Measurements from ENCODE around the gene OSMR.

Gene OSMR

DNA sequence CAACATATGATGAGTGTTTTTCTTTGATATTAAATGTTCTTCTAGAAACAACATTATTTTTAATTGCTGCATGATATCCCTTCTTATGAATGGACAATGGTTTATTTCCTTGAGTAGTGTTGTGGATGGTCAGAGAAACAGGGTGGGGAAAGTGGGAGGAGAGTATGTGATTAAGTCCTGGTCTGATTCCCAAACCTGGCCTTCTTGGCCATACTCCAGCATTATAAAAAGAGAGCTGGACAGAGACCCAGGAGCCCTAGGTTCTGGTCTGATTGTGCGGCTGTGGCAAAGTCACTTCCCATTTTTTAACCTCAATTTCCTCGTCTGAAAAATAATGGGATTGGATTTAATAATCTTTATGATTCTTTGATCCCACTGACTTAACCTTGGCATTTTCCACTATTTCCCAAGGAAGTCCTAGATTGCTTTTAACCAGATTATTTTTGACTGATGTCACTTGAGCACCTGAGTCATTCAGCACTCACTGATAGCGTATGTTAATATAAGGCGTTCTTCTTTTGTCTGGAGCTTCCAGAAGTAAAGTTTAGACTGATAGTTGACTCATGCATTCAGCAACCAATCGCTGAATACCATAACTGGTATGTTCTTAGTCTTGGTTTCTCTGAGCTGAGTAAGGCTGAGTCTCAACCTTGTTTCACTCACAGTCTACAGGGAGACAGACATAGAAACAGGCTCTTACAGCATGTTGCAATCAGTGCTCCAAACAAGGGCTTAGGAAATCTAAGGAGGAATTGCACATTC lies 26.2 kb downstream of the OSMR start:
- Histone ChIP-seq H3K9me3 (ENCODE audit: control insufficient read depth, insufficient read depth, low read length) (no peaks in the 10 kb centered on the region), H3K4me1 (ENCODE audit: insufficient read depth, low read length) (peaks cover 10% of the 10 kb centered on the region), H3K9ac (ENCODE audit: low read depth, low read length) (no peak overlapping the region), H3K36me3 (ENCODE audit: insufficient read depth, low read length) (no peaks in the 10 kb centered on the region)

DNA sequence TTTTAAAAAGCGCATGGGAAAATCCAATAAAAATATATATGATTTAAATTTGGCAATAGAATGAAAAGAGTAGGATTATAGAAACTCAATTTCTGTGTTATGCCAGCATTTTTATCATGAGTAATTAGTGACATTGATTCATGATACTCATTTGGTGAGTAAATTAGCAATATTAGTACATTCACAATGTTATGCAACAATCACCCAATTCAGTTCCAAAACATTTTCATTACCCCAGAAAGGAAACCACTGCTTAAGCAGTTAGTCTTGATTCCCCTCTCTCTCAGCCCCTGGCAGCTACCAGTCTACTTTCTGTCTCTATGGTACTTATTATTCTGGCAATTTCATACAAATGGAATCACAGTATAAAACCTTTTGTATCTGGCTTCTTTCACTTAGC lies 27.0 kb downstream of the OSMR start:
- Histone ChIP-seq H3K4me1 (ENCODE audit: insufficient read depth, low read length) (peaks cover 10% of the 10 kb centered on the region), H3K36me3 (ENCODE audit: insufficient read depth, low read length) (no peaks in the 10 kb centered on the region), H3K9me3 (ENCODE audit: control insufficient read depth, insufficient read depth, low read length) (no peaks in the 10 kb centered on the region), H3K9ac (ENCODE audit: low read depth, low read length) (no peak overlapping the region)

DNA sequence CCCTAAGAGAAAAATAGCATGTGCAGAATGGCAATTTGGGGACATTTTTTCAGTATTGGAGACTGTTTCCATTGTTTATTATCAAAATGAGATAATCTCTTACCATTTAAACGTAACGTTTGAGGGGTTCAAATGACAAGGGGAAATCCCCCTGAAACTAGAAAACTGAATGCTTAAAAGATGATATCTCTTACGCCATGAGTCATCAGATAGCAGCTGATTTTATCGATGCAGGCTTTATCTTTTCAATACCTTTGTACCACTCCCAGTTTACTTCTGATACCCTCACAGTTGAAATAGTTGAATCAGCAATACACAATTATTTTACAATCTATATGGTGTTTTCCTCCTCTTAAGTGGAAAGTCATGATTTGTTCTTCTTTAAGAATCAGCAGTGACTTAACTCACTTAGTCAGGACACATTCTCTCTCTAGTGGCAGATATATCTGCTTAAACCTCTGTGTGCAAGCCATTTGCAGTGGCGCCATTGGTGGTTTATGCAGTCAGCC lies 29.2 kb downstream of the OSMR start:
- Histone ChIP-seq H3K36me3 (ENCODE audit: insufficient read depth, low read length) (no peaks in the 10 kb centered on the region), H3K9me3 (ENCODE audit: control insufficient read depth, insufficient read depth, low read length) (no peaks in the 10 kb centered on the region), H3K4me1 (ENCODE audit: insufficient read depth, low read length) (peaks cover 10% of the 10 kb centered on the region), H3K9ac (ENCODE audit: low read depth, low read length) (no peak overlapping the region)

DNA sequence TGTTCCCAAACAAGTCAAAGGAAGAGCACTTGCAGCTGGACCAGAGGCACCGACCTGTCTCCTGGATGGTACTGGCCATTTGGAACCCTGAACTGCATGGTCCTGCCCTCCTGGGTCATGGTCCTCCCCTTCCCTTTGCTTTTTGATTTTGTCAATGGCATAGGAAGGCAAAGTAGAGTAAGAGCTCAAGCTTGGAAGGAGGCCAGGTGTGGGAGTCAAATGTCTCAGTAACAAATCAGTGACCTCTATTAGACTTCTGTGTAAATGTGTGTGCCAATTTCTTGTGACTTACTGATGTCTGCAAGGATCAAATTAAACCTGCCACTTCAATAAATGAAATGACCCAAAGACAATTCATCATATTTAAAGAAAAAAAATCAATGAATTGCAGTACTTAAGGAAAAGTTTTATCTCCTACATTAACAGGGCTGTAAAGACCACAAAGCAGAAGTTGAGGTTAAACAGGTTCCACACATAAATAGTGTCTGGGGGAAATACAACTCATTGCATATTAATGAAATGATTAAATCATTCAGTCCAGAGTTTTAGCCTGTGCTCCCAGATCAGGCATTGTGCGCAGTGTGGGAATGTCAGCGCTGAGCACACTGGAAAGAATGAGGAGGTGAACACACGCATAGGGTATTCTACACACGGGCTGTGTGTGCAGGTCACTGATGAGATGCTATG lies 32.7 kb downstream of the OSMR start:
- H3K36me3 ChIP-seq (ENCODE audit: insufficient read depth, low read length): no peaks in the 10 kb centered on the region
- H3K4me1 ChIP-seq (ENCODE audit: insufficient read depth, low read length): no peaks in the 10 kb centered on the region
- no peak overlapping the region for H3K9ac ChIP-seq (ENCODE audit: low read depth, low read length)
- no peaks in the 10 kb centered on the region for H3K9me3 ChIP-seq (ENCODE audit: control insufficient read depth, insufficient read depth, low read length)

DNA sequence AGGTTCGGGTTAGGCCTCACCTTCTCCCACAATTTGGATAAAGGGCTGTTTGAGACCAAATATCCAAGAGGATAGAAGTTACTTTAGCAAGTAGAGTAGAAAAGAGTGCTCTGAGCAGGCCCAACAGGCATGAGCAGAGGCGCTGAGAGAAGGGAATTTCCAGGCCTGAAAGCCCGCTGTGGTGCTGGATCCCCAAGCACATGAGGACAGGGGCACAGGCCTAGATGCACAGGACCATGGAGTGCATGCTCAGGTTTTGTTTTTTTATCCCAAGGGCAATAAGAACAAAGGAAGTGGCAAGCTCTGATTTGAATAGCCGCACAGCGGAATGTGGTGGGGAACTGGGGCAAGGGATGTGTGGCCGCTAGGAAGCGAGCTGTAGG lies 33.3 kb downstream of the OSMR start:
- H3K4me1 ChIP-seq (ENCODE audit: insufficient read depth, low read length): no peaks in the 10 kb centered on the region
- H3K36me3 ChIP-seq (ENCODE audit: insufficient read depth, low read length): no peaks in the 10 kb centered on the region
- no peak overlapping the region for H3K9ac ChIP-seq (ENCODE audit: low read depth, low read length)
- H3K9me3 ChIP-seq (ENCODE audit: control insufficient read depth, insufficient read depth, low read length): no peaks in the 10 kb centered on the region

DNA sequence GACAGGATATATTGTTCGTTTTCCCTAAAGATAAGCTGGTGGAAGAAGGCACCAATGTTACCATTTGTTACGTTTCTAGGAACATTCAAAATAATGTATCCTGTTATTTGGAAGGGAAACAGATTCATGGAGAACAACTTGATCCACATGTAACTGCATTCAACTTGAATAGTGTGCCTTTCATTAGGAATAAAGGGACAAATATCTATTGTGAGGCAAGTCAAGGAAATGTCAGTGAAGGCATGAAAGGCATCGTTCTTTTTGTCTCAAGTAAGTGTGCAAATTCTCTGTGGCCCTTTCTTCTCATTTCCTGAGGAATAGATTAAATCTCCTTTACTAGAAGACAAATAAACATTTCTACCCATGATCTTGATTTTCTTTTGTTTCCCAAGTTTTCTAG lies 38.0 kb downstream of the OSMR start:
- Histone ChIP-seq H3K36me3 (ENCODE audit: insufficient read depth, low read length) (no peaks in the 10 kb centered on the region), H3K9ac (ENCODE audit: low read depth, low read length) (no peak overlapping the region), H3K9me3 (ENCODE audit: control insufficient read depth, insufficient read depth, low read length) (no peaks in the 10 kb centered on the region), H3K4me1 (ENCODE audit: insufficient read depth, low read length) (no peaks in the 10 kb centered on the region)

DNA sequence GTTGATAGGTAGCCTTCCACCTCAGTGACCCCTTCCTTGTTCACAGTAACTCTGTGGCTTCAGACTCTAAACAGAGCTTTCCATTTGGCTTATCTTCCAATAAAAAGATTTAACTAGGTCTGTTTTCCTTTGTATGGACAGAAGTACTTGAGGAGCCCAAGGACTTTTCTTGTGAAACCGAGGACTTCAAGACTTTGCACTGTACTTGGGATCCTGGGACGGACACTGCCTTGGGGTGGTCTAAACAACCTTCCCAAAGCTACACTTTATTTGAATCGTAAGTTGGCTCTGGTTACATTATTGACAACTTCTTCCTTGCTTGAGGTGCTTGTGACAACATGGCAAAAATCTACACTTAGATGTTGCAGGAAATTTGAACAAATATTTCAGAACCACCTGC lies 39.4 kb downstream of the OSMR start:
- Histone ChIP-seq H3K9ac (ENCODE audit: low read depth, low read length) (no peak overlapping the region), H3K4me1 (ENCODE audit: insufficient read depth, low read length) (no peaks in the 10 kb centered on the region), H3K36me3 (ENCODE audit: insufficient read depth, low read length) (no peaks in the 10 kb centered on the region), H3K9me3 (ENCODE audit: control insufficient read depth, insufficient read depth, low read length) (no peaks in the 10 kb centered on the region)

DNA sequence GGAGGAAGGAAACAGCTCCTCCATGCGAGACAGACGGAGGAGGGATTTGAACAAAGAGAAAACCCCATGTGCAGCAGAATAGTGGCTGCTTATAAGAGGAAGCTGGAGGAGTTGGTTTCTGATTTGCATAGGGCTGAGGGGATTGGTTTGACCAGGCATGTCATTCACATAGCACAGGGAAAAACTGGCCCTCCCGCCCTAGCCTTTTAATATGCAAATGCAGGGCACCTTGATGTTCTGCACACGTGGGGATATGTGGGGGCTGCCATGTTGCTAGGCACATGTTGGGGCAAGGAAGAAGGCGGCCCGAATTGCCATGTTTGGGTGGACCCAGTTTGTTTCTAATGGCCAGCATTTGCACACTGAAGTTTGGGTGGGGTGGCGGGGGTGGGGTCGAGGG lies 42.2 kb downstream of the OSMR start:
- H3K9me3 ChIP-seq (ENCODE audit: control insufficient read depth, insufficient read depth, low read length): no peaks in the 10 kb centered on the region
- no peak overlapping the region for H3K9ac ChIP-seq (ENCODE audit: low read depth, low read length)
- H3K36me3 ChIP-seq (ENCODE audit: insufficient read depth, low read length): no peaks in the 10 kb centered on the region
- H3K4me1 ChIP-seq (ENCODE audit: insufficient read depth, low read length): no peaks in the 10 kb centered on the region

DNA sequence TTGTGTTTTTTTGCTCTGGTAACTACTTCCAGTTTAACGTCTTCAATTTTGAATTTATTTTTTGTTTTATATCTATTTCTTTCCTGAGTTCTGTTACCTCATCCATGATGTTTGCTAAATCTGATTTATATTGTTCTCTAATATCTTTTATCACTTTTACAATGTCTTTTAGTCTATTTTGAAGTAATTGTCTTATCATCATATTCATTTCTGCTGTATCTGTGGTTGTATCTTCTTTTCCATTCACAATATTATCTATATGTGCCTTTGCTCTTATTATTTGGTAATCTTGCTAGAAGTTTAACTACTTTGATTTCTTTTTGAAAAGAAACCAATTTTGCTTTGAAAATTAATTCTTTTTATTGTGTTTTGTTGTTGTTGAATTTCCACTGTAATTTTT lies 43.6 kb downstream of the OSMR start:
- H3K9ac ChIP-seq (ENCODE audit: low read depth, low read length): no peak overlapping the region
- no peaks in the 10 kb centered on the region for H3K36me3 ChIP-seq (ENCODE audit: insufficient read depth, low read length)

DNA sequence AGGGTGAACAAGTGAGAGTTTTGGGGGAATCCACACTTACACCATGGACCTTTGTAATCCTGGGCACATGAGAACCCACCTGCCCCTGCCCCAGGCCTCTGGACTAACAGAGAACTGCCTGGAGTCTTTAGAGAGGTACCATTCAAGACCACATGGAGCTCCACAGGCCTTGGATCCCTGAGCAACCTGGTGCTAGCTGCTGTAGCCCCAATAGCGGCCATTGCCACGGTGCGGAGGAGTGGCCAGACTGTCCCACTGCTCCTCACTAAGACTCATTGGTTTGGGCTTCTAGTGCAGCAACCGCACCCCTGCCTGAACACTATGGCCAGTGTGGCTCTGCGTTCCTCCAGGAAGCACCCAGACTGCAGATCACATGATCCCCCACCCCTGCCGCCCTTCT lies 45.8 kb downstream of the OSMR start:
- H3K9ac ChIP-seq (ENCODE audit: low read depth, low read length): no peak overlapping the region
- no peaks in the 10 kb centered on the region for H3K36me3 ChIP-seq (ENCODE audit: insufficient read depth, low read length)
- no peaks in the 10 kb centered on the region for H3K4me1 ChIP-seq (ENCODE audit: insufficient read depth, low read length)
- no peaks in the 10 kb centered on the region; the same call in 1 of the 2 replicates for H3K9me3 ChIP-seq (ENCODE audit: control insufficient read depth, insufficient read depth, low read length)

More for the DNA sequence above, 43.6 kb downstream of the OSMR start:
- no peaks in the 10 kb centered on the region for H3K4me1 ChIP-seq (ENCODE audit: insufficient read depth, low read length)
- H3K9me3 ChIP-seq (ENCODE audit: control insufficient read depth, insufficient read depth, low read length): no peaks in the 10 kb centered on the region; the same call in 1 of the 2 replicates

DNA sequence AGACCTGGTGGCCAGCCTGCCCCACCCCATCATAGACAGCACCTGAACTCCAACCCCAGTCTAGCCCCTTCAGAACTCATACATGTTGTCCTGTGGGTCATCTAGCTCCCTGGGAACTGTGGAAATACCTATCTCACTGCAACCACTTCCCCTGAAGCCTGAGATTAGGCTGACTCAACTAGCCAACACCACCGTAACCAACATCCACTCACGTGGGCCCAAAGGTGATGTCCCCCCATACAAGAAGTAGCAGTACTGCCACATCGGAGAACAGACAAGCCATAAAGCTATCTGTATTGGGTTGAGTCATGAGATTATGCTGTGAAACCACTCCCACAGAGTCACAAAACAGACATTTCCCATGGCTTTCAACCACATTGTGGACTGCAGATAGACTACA lies 46.6 kb downstream of the OSMR start:
- Histone ChIP-seq H3K9ac (ENCODE audit: low read depth, low read length) (no peak overlapping the region), H3K4me1 (ENCODE audit: insufficient read depth, low read length) (no peaks in the 10 kb centered on the region)

DNA sequence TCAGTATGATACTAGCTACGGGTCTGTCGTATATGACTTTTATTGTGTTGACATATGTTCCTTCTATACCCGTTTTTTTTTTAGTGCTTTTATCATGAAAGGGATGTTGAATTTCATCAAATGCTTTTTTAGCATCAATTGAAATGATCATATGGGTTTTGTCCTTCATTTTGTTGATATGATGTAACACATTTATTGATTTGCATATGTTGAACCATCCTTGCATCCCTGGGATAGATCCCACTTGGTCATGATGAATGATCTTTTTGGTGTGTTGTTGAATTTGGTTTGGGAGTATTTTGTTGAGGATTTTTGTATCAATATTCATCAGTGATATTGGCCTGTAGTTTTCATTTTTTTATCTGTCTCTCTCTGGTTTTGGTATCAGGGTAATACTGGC lies 50.9 kb downstream of the OSMR start:
- Histone ChIP-seq H3K9ac (ENCODE audit: low read depth, low read length) (no peak overlapping the region), H3K36me3 (ENCODE audit: insufficient read depth, low read length) (no peaks in the 10 kb centered on the region), H3K4me1 (ENCODE audit: insufficient read depth, low read length) (no peaks in the 10 kb centered on the region), H3K9me3 (ENCODE audit: control insufficient read depth, insufficient read depth, low read length) (no peaks in the 10 kb centered on the region; the same call in 1 of the 2 replicates)

More for the DNA sequence above, 46.6 kb downstream of the OSMR start:
- Histone ChIP-seq H3K36me3 (ENCODE audit: insufficient read depth, low read length) (no peaks in the 10 kb centered on the region), H3K9me3 (ENCODE audit: control insufficient read depth, insufficient read depth, low read length) (no peaks in the 10 kb centered on the region; the same call in 1 of the 2 replicates)

DNA sequence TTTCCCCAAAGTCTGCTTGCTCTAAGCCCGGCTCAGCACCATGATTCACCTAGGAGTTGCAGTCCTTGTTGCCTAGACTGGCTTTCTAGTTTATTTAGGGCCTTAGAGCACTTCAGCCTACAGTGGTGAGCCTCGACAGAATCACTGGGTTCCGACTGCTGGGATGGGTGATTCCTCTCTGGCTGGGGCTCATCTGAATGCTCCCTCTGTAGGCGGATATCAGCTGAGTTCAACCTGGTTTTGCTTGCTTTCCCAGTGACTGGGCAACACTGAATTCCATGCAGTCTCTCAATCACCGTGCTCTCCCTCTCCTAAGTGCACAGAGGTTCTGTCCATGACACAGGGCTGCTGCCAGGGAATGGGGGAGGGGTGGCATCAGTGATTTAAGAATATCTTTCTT lies 54.1 kb downstream of the OSMR start:
- H3K4me1 ChIP-seq (ENCODE audit: insufficient read depth, low read length): no peaks in the 10 kb centered on the region
- no peaks in the 10 kb centered on the region for H3K36me3 ChIP-seq (ENCODE audit: insufficient read depth, low read length)
- no peaks in the 10 kb centered on the region; the same call in none of the 2 replicates for H3K9me3 ChIP-seq (ENCODE audit: control insufficient read depth, insufficient read depth, low read length)
- no peak overlapping the region for H3K9ac ChIP-seq (ENCODE audit: low read depth, low read length)

DNA sequence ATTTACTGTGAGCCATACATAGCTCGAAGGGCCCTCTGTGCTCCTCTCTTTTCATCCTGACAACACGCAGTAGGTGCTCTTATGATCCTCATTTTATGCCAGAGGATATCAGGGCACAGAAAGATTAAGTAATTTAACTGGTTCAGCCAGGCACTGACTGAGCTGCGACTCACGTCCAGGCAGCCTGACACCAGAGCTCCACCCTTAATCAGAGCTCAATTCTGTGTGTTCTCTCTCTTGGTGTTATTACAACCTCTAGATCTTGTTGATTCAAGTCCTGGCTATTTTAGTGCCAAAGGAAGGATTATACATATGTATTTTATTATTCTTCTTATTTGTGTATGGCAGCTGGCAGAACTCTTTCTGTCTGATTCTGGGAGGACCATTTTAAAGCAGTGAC lies 59.7 kb downstream of the OSMR start:
- no peaks in the 10 kb centered on the region; the same call in 1 of the 2 replicates for H3K9me3 ChIP-seq (ENCODE audit: control insufficient read depth, insufficient read depth, low read length)
- no peaks in the 10 kb centered on the region for H3K4me1 ChIP-seq (ENCODE audit: insufficient read depth, low read length)
- H3K36me3 ChIP-seq (ENCODE audit: insufficient read depth, low read length): no peaks in the 10 kb centered on the region; the same call in 1 of the 2 replicates
- no peak overlapping the region for H3K9ac ChIP-seq (ENCODE audit: low read depth, low read length)

DNA sequence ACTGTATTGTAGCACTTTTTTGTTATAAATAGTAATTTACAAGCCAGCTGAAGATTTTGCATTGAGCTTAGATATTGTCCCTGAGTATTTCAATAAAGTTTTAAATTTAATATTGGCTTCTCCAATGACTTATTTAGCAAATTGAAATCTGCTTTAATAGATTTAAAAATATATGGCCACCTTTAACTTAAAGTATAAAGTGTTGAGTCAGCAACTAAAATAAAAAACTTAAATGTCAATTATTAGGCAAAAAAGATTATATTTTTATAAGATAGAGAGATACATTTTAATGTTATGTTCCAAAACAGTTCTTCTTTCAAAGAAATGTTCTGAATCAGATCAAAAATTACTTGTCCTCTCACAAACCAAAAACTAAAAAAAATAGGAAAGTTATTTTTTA lies 60.7 kb downstream of the OSMR start:
- Histone ChIP-seq H3K9me3 (ENCODE audit: control insufficient read depth, insufficient read depth, low read length) (no peaks in the 10 kb centered on the region; the same call in 1 of the 2 replicates), H3K4me1 (ENCODE audit: insufficient read depth, low read length) (no peaks in the 10 kb centered on the region), H3K36me3 (ENCODE audit: insufficient read depth, low read length) (no peaks in the 10 kb centered on the region; the same call in 1 of the 2 replicates), H3K9ac (ENCODE audit: low read depth, low read length) (no peak overlapping the region)

Data from ES-I3 (cell line).